H1 (cell line): ENCODE measurements around the gene CEBPA. TPM values are rescaled to one million over a fixed set of nuclear protein-coding genes. Genes with fewer than 3 reads are reported as not detected.

Experiments used
- CHD2 ChIP-seq: IDR thresholded peaks from 2 replicates; pipeline ENCODE4 v1.6.1; 2012; ENCODE audit warnings: low read length, improper control_type of control experiment
- CHD7 ChIP-seq: fragments of 300-600 bp; sonication (generic); IDR thresholded peaks from 2 replicates; pipeline ENCODE4 v1.7.1; 2012; ENCODE audit warnings: low read length, moderate library complexity, mild to moderate bottlenecking, inconsistent platforms; ENCODE audit not compliant: insufficient replicate concordance
- JUN ChIP-seq: IDR thresholded peaks from 2 replicates; pipeline ENCODE4 v1.6.1; 2011; ENCODE audit warnings: low read depth, mild to moderate bottlenecking, improper control_type of control experiment, low read length
- PHF8 ChIP-seq: fragments of 200-600 bp; sonication (generic); conservative IDR thresholded peaks from 2 replicates; pipeline ENCODE4 v1.7.1; 2012; ENCODE audit warnings: low read depth, mild to moderate bottlenecking, inconsistent platforms, low read length, moderate library complexity
- RXRA ChIP-seq: IDR thresholded peaks from 2 replicates; pipeline ENCODE4 v1.6.1; 2011; ENCODE audit warnings: low read depth, mild to moderate bottlenecking, low read length, moderate library complexity; ENCODE audit not compliant: insufficient read depth
- SIRT6 ChIP-seq: IDR thresholded peaks from one replicate; pipeline ENCODE4 v1.7.1; 2012; ENCODE audit warnings: low read length, inconsistent platforms
- SRF ChIP-seq: IDR thresholded peaks from 2 replicates; pipeline ENCODE4 v1.6.1; 2011; ENCODE audit warnings: mild to moderate bottlenecking, low read depth, low read length, moderate library complexity
- polyA plus RNA-seq, 7 experiments: library from polyadenylated mRNA; depleted of rRNA in 3 of 7; stranded (reverse) in 5 of 7; unstranded in 2 of 7; fragments of >200 nt in 5 of 7; fragments of 200-250 nt in 2 of 7; gene quantifications; 1 replicate in 5 of 7; 2 replicates in 1 of 7; 4 replicates in 1 of 7; pipeline versions ENCODE4 v1.2.1 to v1.2.3, GENCODE V29; 2011 to 2013; ENCODE audit warnings: missing spikeins in 2 of 7, mixed read lengths in 2 of 7
- total RNA-seq: library from RNA; stranded (reverse); fragmentation: NEBNext Ultra II Directional; extraction: Animal tissue kit (Norgen Biotek cat#: 25700); gene quantifications from 2 replicates; pipeline ENCODE4 v1.2.1, GENCODE V29; 2021

CEBPA gene
- total and polyA plus RNA-seq, 2 of the 8 experiments (the other 6 are each of a cell fraction or from before 2014, with no cell fraction given): 2.0 to 2.7 TPM

GRCh38 chr19:33300009-33300893, 2.1 kb downstream of the CEBPA start (continued):
- TF ChIP-seq SRF (no peak), SIRT6 (no peak), JUN (no peak), PHF8 (no peak), CHD7 (no peak), CHD2 (no peak), RXRA (no peak)
